Lung (tissue), 12 donors: Measurements from ENCODE around the gene SLAMF9. TPM values are rescaled to one million over a fixed set of nuclear protein-coding genes. Genes with fewer than 3 reads are reported as not detected.

Experiments used
- ATAC-seq: fragments of 200-7000 bp; cut with Tn5 transposase; one replicate; pipeline ENCODE4 v1.9.1; 2020; ENCODE audit warnings: moderate number of reproducible peaks; ENCODE audit not compliant: insufficient read depth, low FRiP score
- DNase-seq, 3 donors: peaks; one replicate each; pipeline ENCODE4 v3.0.0-alpha.2; 2013 to 2017
- H3K27ac ChIP-seq, 2 donors: one replicate each; pipeline ENCODE4 v1.5.1; 2013; ENCODE audit warnings: mild to moderate bottlenecking in 2 of 2, moderate library complexity in 2 of 2, control low read depth in 1 of 2, inconsistent platforms in 1 of 2, low read depth in 1 of 2, low read length in 1 of 2
- H3K27me3 ChIP-seq, 3 donors: one replicate each; pipeline ENCODE4 v1.5.1; 2013; ENCODE audit warnings: low read length in 2 of 3; ENCODE audit not compliant: control insufficient read depth in 3 of 3, insufficient read depth in 3 of 3
- H3K36me3 ChIP-seq, 4 donors: one replicate each; pipeline ENCODE4 v1.5.1; 2013; ENCODE audit warnings: low read length in 4 of 4, mild to moderate bottlenecking in 1 of 4, moderate library complexity in 1 of 4; ENCODE audit not compliant: control insufficient read depth in 4 of 4, insufficient read depth in 4 of 4
- H3K4me1 ChIP-seq, 5 donors: one replicate each; pipeline ENCODE4 v1.5.1; 2013; ENCODE audit warnings: low read length in 5 of 5, mild to moderate bottlenecking in 2 of 5, moderate library complexity in 1 of 5; ENCODE audit not compliant: control insufficient read depth in 5 of 5, insufficient read depth in 5 of 5
- H3K4me3 ChIP-seq: one replicate; pipeline ENCODE4 v1.5.1; 2013; ENCODE audit warnings: mild to moderate bottlenecking, control low read depth, moderate library complexity
- H3K9ac ChIP-seq, 2 donors: one replicate each; pipeline ENCODE4 v1.5.1; 2013; ENCODE audit warnings: low read length in 2 of 2, control low read depth in 1 of 2; ENCODE audit not compliant: insufficient read depth in 1 of 2
- H3K9me3 ChIP-seq, 4 donors: one replicate each; pipeline ENCODE4 v1.5.1; 2013; ENCODE audit warnings: low read length in 3 of 4, mild to moderate bottlenecking in 1 of 4, moderate library complexity in 1 of 4; ENCODE audit not compliant: control insufficient read depth in 4 of 4, insufficient read depth in 3 of 4
- CTCF ChIP-seq: IDR thresholded peaks from 2 replicates; pipeline ENCODE4 v1.5.1; 2012; ENCODE audit warnings: mild to moderate bottlenecking; ENCODE audit errors: control extremely low read depth, extremely low read depth
- WGBS, 2 donors: extraction: QIAGEN DNeasy Blood & Tissue Kit; methylation state at CpG; one replicate each; pipeline ENCODE4 v1.1.7; 2013; 5-methylcytosine and 5-hydroxymethylcytosine counted together
- polyA plus RNA-seq, 2 donors: library from polyadenylated mRNA; stranded (reverse); fragments of 200-250 nt; gene quantifications; one replicate each; pipeline ENCODE4 v1.2.1, GENCODE V29; 2013
- total RNA-seq, 2 donors: library from RNA; depleted of rRNA in 1 of 2; stranded (reverse); fragments of >200 nt in 1 of 2; gene quantifications; one replicate each; pipeline ENCODE4 v1.2.1, GENCODE V29; 2014 to 2021
- donor health status: control.
- donor health status: control.
- donor health status: Bipolar disorder and iron deficiency.
- donor health status: healthy.
- donor health status: DM: yes; HTN: yes; CAD: no.

Gene SLAMF9
- total and polyA plus RNA-seq, 4 donors, result 0.37 to 0.74 (median 0.40) TPM

- no peak for TF ChIP-seq CTCF
- Histone ChIP-seq H3K27me3 (no peaks in the 10 kb centered on the region), H3K4me3 (no peak overlapping the region), H3K9me3 (no peaks in the 10 kb centered on the region), H3K9ac (no peak overlapping the region), H3K27ac (no peak overlapping the region), H3K36me3 (no peaks in the 10 kb centered on the region), H3K4me1 (peaks cover 0 to 22% (median 8%) of the 10 kb centered on the region in 5 donors)
- ATAC-seq (no peak), DNase-seq (peak in 1 of 3 donors; percentile 16)
- WGBS, 2 donors, result 37 to 44% methylated on average over 11 of the region's 11 CpGs
Observed at GRCh38 chr1:159944623-159945455, 9.2 kb downstream of the SLAMF9 start.

- Histone ChIP-seq H3K27me3 (no peaks in the 10 kb centered on the region), H3K27ac (no peak overlapping the region), H3K4me3 (no peak overlapping the region), H3K9ac (no peak overlapping the region), H3K9me3 (no peaks in the 10 kb centered on the region), H3K4me1 (peaks cover 0 to 22% (median 8%) of the 10 kb centered on the region in 5 donors), H3K36me3 (no peaks in the 10 kb centered on the region)
- WGBS, 2 donors, result 73 to 79% methylated on average over 9 of the region's 9 CpGs
- no peak for TF ChIP-seq CTCF
- DNase-seq (peak in 1 of 3 donors; percentile 10), ATAC-seq (no peak)
Observed at GRCh38 chr1:159943908-159944622, 10.0 kb downstream of the SLAMF9 start.

- Histone ChIP-seq H3K9me3 (no peaks in the 10 kb centered on the region), H3K4me1 (peaks cover 0 to 22% (median 8%) of the 10 kb centered on the region in 5 donors), H3K36me3 (no peaks in the 10 kb centered on the region), H3K4me3 (no peak overlapping the region), H3K9ac (no peak overlapping the region), H3K27me3 (no peaks in the 10 kb centered on the region), H3K27ac (no peak overlapping the region)
- DNase-seq (no peak), ATAC-seq (no peak)
- TF ChIP-seq CTCF, result no peak
- 81 to 96% methylated on average over 5 of the region's 5 CpGs for WGBS, 2 donors
Observed at GRCh38 chr1:159943278-159943640, 10.8 kb downstream of the SLAMF9 start.
